Fibroblast of peridontal ligament (primary cell): Measurements from ENCODE around the gene ABHD10.
A peak's percentile ranks its signal among the peaks of the same experiment; 100 is the strongest.

Source experiments
- DNase-seq: peaks from one replicate; pipeline ENCODE4 v3.0.0-alpha.2; 2010; ENCODE audit errors: extremely low read depth

The ABHD10 gene

DNA sequence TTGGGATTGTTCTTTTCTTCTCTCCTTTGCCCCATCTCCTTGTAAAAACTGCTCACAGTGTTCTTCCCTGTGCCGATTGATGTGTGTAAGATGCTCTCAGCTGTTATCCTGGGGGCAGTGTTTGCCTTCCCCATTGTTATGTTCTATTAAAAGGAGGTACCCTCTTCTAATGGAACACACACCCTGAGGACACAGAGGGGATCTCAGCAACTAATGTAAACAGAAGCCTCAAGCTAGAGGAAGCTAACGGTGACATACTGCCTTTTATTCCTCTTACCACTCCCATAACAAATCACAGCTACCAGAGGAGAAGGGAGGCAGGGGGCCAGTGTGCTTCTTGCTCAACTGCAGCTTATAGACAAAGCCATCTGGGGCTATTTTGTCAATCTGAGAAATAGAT, 22.1 kb downstream of the ABHD10 start:
- DNase-seq = no peak

GRCh38 chr3:112001526-112001925, 22.7 kb downstream of the ABHD10 start:
- no peak for DNase-seq

DNA sequence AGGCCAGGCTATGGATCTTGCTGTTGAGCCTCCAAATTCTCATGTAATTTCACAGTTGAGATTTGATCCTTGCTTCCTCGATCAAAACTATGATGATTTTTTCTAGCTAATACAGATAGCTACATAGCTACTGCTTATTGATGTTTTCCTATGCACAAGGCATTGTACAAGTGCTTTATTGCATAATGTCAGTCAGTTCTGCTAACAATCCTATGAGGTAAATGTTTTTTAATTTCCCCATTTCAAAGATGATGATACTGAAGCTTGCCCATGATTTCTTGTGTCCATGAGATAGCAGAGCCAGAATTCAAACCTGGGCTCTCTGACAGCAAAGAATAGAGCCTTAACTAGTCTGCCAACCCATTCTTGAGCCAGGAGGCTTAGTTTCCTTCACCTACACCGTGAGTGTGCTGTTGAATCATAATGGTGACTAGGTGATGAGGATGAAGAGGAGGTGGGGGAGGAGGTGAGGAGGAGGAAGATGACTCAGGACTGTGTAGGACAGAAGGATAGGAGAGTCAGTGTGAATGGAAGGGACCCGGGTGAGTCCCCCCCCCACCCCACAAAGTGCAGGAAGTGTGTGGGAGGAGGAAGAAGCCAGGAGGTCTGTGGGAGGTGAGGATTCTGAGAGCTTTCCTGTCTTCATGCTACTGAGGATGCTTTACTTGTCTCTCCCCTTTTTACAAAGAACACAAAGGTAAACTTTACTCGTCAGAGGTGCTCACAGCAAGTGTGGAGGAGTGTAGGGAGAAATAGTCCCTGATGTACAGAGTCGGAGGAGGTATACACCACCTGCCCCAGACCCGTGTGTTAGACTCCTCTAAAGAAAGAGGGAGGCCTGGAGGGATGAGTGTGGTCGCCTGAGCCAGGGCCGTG, 23.5 kb downstream of the ABHD10 start:
- DNase-seq = no peak

GRCh38 chr3:112003321-112004080, 24.7 kb downstream of the ABHD10 start:
- no peak for DNase-seq

DNA sequence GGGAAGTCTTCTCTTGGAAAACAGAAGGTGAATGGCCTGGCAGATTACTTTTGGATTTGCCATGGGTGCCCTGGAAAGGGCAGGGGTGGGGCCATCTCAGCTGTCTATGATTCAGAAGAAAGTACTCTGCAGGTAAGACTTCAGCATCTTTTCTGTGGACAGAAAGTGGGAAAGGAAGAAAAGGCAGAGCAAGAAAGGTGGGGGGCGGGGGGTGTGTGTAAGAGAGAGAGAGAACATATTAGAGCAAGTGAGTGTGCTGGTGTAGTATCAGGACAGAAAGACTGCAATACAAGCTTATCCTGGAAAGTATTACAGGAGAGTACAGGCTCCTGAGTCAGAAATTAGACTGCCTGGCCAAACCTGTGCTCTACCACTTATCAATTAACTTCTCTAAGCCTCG, 25.4 kb downstream of the ABHD10 start:
- no peak for DNase-seq

- no peak for DNase-seq
Measured at GRCh38 chr3:112004669-112005068, 25.8 kb downstream of the ABHD10 start.

DNA sequence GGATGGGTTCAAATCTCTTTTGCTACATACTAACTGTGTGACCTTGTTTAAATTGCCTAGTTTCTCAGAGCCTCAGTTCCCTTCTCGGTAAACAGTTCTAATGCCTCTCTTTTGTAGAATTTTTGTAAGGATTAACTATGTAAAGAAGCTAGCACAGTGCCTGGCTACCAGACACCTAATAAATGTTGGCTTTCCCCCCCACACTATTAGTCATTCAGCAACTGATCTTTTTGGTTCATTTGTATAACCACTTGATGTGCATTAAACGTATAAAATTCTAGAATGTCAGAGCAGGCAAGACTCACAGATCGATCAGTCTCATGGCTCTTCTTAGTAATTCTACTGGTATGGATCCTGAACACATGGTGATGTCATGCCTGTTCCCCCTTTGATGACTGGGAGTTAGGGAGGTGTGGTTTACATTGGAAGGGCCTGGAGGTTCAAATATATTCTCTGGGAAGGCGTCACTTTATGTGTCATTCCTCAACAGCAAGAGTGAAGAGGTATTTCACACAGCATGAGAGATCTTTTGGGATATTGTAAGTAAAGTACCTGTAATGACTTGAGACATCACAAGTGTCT, 26.4 kb downstream of the ABHD10 start:
- DNase-seq = peak; percentile 29

- DNase-seq = peak; percentile 85
Measured at GRCh38 chr3:112007633-112008032, 28.8 kb downstream of the ABHD10 start.

DNA sequence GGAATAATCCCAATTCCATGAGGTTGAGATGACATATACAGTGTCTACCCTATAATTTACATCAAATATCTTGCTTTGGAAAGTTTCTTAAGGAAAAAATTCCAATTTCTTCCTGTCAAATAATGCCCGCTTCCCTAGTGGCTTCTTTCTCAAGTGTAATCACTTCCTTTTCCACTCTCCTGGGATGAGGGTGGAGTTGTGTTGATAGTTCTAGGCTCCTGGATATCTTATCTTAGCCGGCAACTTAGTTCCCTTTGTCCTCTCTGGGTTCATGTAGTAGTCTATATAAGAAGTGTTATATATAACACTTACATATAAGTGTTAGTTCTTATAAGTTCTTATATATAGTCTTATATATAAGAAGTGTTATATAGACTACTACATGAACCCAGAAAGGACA, 30.8 kb downstream of the ABHD10 start:
- no peak for DNase-seq

DNA sequence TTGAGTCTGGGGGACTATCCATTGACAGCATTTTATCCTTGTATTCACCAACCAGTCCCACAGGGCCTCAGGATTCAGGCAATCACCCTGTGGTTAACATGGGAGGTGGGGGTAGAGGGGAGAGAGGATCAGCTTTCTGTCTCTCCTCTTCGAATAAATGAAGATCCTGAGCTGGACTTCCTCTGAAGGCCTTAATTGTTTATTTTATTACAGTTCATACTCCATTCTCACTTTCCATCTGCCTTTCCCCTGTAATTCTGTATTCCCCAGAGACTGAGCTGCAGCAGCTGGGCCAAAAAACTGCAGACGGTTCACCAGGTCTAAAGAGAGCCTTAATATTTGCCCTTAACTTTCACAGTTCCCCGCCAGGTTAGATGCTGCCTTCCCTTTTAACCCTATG, 31.8 kb downstream of the ABHD10 start:
- DNase-seq = peak; percentile 57

DNA sequence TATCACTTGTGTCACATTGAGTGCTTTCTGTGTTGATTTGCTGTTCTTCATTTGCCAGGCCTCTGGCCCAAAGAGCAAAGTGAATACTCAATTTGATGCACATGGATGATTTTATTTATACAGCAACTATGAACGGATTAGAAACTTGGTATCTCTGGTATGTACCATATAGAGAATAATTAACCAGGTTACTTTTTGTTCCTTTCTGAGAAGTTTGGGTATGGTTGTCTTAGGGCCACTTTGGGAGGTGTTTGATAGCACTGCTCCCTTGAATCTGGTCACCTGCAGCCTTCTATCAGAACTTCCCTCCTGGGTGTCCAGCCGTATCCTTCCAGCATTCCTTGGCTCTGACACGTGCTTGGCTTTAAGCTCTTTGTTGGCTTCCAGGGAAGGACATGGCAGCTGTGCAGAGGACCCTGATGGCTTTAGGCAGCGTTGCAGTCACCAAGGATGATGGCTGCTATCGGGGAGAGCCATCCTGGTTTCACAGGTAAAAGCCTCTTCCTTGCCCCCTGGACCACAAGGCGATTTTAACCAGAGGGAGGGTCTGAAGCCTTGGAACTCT, 32.6 kb downstream of the ABHD10 start:
- DNase-seq = no peak

DNA sequence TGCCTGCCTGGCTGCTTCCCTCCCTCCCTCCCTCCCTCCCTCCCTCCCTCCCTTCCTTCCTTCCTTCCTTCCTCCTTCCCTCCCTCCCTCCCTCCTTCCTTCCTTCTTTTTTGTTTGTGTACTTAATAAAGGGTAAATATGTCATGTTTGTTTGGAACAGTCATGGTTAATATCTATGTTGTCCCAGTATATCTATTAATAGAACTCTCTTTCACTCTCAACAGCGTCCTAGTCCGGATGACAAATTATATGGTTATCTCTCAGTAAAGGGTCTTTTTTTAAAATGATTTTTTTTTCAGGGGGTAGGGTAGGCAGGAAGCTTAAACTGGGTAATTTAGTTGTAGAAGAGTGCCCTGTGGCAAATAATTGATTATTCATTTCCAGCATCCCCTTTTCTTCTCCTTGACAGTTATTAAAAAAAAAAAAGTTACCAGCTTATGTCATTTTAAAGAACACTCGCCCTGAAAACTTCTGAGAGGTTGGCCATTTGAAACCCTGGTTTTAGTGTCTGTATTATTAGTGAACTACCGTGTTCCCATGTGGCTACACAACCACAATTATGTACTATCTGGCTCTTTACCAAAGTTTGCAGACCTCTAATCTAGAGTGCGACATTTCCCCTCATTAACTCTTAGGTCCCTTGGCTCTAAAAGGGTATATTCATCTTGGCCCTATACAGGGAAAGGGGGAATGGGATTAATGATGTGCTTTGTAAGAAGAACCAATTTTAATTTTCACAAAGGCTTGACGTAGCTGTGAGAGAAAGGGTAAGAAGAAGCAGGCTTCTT, 33.6 kb downstream of the ABHD10 start:
- no peak for DNase-seq

GRCh38 chr3:112013058-112013783, 34.4 kb downstream of the ABHD10 start:
- peak; percentile 83 for DNase-seq

DNA sequence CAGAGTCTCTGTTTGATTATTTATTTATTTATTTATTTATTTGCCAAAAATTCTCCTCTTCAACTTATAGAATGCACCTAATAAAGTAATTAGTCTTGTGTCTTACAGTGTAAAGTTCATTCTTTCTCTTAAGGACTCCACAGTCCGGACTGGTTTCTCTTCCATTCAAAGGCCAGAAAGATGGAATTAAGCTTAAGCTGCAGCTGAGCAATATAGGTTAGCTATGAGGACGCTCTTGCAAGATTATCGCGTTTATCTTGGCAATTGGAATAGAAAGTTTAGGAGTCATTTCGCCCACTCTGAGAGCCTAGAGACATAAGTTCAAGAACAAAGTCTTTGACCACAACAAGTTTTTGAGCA, 34.9 kb downstream of the ABHD10 start:
- DNase-seq = no peak

DNA sequence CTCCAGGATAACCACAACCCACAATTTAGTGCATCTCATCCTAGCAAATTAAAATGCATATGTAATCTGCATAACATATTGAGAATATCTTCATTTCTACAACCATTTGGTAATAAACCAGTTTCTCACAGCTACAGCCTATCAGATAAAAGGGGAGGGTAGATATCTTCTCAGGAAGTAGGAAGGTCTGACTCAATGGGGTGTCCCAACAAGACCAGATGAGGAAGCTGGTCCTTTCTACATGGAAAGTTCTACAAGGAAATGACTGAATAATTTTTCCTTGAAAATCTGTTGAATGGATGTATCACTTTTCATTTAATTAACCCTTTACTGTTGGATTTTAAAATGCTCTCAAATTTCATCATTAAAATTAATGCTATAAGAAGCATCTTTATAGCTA, 38.3 kb downstream of the ABHD10 start:
- DNase-seq = no peak

DNA sequence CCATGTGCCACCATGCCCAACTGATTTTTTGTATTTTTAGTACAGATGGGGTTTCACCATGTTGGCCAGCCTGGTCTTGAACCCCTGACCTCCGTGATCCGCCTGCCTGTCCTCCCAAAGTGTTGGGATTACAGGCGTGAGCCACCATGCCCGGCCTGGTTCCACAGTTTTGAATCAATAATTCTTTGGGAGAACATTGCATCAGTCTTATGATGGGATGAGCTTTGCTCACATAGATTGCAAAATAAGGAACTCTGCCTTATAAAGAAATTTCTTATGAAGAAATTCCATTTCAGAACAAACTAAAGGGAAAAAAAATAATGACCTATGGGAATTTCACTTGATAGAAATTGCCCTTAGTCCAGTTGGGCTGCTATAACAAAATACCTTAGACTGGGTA, 39.9 kb downstream of the ABHD10 start:
- DNase-seq = no peak

GRCh38 chr3:112019716-112020115, 40.9 kb downstream of the ABHD10 start:
- DNase-seq = no peak

GRCh38 chr3:112020674-112021085, 41.9 kb downstream of the ABHD10 start:
- no peak for DNase-seq

GRCh38 chr3:112027142-112027541, 48.3 kb downstream of the ABHD10 start:
- no peak for DNase-seq

GRCh38 chr3:112027826-112028225, 49.0 kb downstream of the ABHD10 start:
- DNase-seq = no peak

DNA sequence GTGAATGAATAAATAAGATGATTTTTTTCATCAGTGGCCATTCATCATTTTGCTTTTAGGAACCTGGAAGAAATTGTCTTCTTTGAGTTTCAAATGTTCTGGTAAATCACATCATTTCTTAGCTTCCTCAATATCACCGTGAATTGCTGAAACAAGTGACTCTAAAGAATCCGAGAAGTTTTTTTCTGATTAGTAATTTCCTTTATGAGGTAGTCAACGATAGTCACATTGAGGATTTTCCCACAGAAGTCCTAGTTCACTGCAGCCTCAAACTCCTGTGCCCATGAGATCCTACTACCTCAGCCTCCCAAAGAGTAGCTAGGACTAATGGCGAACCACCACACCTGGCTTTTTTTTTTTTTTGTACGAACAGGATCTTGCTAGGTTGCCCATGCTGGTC, 52.1 kb downstream of the ABHD10 start:
- DNase-seq = no peak
